Measurements from ENCODE around the gene HIGD1B.

HIGD1B gene

DNA sequence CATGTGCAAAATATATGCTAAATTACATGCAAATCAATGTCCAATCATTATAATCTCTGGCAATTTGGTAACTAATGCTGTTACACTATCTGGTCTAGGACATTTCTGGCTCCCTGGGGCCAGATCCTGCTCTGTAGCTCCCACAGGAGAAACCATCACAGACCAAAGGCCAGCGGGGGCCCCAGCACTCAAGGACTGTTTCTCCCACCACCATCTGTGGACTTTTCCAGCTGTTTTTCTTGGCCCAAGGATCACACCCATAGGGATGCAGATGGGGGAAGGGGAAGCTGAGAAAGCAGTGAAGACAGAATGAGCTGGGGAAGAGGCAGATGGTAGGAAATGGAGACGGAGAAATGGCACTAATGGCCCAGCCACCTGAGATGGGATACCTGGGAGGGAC lies at the start of gene HIGD1B:
Gene HIGD1B, plus strand, starts transcription at position 298 of the 400 bp plus-strand sequence. CDS start 270 bp downstream, outside the sequence.
- TF ChIP-seq GATA3 (IDR thresholded peaks at IDR 0.05; ENCODE audit: low read depth, low read length), result no peak
- no peak for TF ChIP-seq GATA2 (IDR thresholded peaks at IDR 0.05; ENCODE audit: low read depth, low read length)

GRCh38 chr17:44798356-44798755 lies 49.3 kb upstream of the HIGD1B start:
- no peak for TF ChIP-seq GATA3 (IDR thresholded peaks at IDR 0.05; ENCODE audit: low read depth, low read length)
- TF ChIP-seq GATA2 (IDR thresholded peaks at IDR 0.05; ENCODE audit: low read depth, low read length), result no peak

GRCh38 chr17:44801880-44802279 lies 45.8 kb upstream of the HIGD1B start:
- TF ChIP-seq GATA3 (IDR thresholded peaks at IDR 0.05; ENCODE audit: low read depth, low read length), result no peak
- TF ChIP-seq GATA2 (IDR thresholded peaks at IDR 0.05; ENCODE audit: low read depth, low read length), result no peak

- TF ChIP-seq GATA3 (IDR thresholded peaks at IDR 0.05; ENCODE audit: low read depth, low read length) (no peak), GATA2 (IDR thresholded peaks at IDR 0.05; ENCODE audit: low read depth, low read length) (no peak)
Measured at GRCh38 chr17:44804302-44805089, 43.2 kb upstream of the HIGD1B start.

DNA sequence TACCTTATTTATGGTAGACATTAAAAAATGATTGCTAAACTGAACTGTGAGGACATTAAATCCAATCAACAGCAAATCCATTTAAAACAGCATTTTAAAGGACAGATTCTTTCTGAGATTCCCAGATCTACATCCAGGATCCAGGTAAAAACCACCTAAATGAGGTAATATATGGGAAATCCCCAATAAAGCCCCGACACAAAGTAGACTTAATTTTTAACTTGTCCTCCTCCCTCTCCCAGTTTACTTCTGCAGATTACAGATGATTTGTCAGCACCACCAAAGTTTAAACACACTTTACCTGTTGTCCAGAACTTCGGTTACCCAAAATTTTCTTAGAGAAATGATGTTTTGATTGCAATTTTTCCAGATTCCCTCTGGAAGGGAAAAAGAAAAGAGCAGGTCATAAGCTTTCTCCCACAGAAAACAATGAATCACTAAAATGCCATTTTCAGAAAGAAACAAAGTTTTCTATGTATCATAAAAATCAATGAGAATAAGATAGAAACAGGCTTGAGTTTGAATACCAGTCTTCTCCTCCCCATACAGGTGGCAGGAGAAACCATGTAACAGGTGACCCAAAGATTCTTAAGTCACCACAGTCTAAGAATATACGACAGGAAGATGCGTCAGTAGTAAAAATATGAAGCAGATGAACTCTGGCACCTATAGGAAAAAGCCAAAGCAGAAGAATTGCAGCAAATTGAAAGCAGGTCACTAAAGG lies 40.4 kb upstream of the HIGD1B start:
- TF ChIP-seq GATA2 (IDR thresholded peaks at IDR 0.05; ENCODE audit: low read depth, low read length) (no peak), GATA3 (IDR thresholded peaks at IDR 0.05; ENCODE audit: low read depth, low read length) (no peak)

DNA sequence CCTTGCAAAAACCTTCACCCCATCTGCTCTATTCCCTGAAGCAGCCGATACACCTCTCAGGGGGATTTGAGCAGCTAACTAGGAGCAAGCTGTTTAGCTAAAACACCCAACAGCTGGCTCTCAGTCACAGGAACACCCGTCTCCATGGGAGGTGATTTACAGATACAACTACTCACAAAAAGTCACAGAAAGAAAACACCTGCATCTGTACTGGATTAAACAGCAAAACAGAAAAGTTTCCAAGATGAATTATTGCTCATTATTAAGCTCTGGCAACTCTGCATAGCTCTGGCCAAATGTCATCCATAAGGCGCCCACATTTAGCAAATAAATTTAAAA lies 39.9 kb upstream of the HIGD1B start:
- TF ChIP-seq GATA2 (IDR thresholded peaks at IDR 0.05; ENCODE audit: low read depth, low read length), result no peak

GRCh38 chr17:44808156-44808555 lies 39.5 kb upstream of the HIGD1B start:
- TF ChIP-seq GATA3 (IDR thresholded peaks at IDR 0.05; ENCODE audit: low read depth, low read length), result no peak

DNA sequence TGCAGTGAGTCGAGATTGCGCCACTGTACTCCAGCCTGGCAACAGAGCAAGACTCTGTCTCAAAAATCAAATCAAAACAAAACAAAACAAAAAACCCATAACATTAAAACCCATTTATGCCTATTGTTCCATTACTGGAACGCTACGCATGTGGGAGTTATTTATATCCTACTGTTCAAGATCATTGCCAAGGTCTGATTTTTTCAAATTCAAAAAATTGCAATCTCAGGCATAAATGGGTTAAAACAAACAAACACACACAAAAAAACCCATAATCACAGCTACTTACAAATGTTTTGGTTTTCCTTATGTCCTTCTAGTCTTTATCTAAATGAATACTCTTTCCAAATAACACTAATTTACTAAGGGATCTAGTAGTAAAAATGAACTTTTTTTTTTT lies 35.4 kb upstream of the HIGD1B start:
- no peak for TF ChIP-seq GATA3 (IDR thresholded peaks at IDR 0.05; ENCODE audit: low read depth, low read length)
- no peak for TF ChIP-seq GATA2 (IDR thresholded peaks at IDR 0.05; ENCODE audit: low read depth, low read length)

DNA sequence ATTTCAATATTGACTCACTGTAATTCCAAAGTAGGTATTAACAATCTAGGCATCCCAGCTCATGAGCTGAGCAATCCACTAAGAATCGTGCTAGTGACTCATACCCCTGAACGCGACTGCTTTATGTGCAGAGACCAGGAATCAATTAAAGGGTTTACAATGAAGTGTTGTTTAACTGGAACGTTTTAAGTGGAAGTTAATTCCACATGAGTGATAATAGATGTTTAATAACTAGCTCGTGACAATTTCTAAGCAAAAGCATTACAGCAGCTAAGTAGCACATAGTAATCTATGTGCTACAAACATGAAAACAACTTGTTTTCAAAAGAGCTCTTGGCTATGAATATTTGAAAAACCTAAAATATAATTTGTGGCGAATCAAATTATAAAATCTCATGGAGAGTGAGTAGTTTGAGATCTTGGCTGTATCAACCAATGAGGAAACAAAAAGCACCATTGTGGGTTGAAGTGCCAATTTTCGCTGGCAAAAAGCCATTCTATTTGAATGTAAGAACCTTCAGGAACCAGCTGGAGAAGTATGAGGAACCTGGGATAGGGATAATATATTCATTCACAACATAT lies 27.0 kb upstream of the HIGD1B start:
- TF ChIP-seq GATA2 (IDR thresholded peaks at IDR 0.05; ENCODE audit: low read depth, low read length), result no peak
- TF ChIP-seq GATA3 (IDR thresholded peaks at IDR 0.05; ENCODE audit: low read depth, low read length), result no peak

- TF ChIP-seq GATA3 (IDR thresholded peaks at IDR 0.05; ENCODE audit: low read depth, low read length) (no peak), GATA2 (IDR thresholded peaks at IDR 0.05; ENCODE audit: low read depth, low read length) (no peak)
Measured at GRCh38 chr17:44826123-44826790, 21.4 kb upstream of the HIGD1B start.

- TF ChIP-seq GATA3 (IDR thresholded peaks at IDR 0.05; ENCODE audit: low read depth, low read length), result no peak
- no peak for TF ChIP-seq GATA2 (IDR thresholded peaks at IDR 0.05; ENCODE audit: low read depth, low read length)
Measured at GRCh38 chr17:44827863-44828262, 19.8 kb upstream of the HIGD1B start.

DNA sequence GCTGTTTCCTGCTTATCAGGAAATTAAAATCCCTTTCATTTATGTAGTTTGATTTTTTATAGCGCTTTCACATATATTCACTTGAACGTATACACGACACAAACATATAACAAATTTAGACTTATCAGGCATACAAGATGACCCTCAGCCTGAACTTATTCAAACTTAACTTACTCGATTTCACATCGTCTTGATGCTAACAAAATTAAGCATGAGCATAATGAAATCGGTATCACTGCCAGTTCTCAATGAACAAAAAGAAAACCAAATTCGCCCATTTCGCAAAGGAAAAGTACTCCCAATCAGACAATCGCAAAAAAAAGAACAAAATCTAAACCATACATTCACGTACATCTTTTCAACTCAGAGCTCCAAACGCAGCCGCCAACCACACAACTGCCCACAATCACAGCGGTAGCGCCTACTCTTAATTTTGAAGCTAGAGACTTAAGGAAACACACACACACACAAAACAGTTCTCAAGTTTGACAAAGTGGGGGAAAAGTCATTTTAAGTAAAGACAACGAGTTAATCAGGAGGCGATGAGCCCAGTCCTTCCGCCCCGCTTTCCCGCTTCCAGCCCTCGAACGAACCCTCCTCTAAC lies 18.7 kb upstream of the HIGD1B start:
- TF ChIP-seq GATA3 (IDR thresholded peaks at IDR 0.05; ENCODE audit: low read depth, low read length) (no peak), GATA2 (IDR thresholded peaks at IDR 0.05; ENCODE audit: low read depth, low read length) (no peak)

GRCh38 chr17:44829523-44830358 lies 17.9 kb upstream of the HIGD1B start, which contains the start of gene GJC1:
TSS of gene GJC1 (minus strand) at chr17:44830287. CDS start at chr17:44805817, 24,470 bp downstream.
- TF ChIP-seq GATA2 (IDR thresholded peaks at IDR 0.05; ENCODE audit: low read depth, low read length) (no peak), GATA3 (IDR thresholded peaks at IDR 0.05; ENCODE audit: low read depth, low read length) (no peak)

Data from SH-SY5Y (cell line).